Gastroesophageal sphincter (tissue), 3 donors: ENCODE measurements around the gene USP38.

Source experiments
- CTCF ChIP-seq, 4 experiments: fragments of 200-600 bp in 2 of 4; fragments of 450-650 bp in 2 of 4; sonication (generic) in 1 of 4; IDR thresholded peaks; one replicate each; pipeline ENCODE4 v1.5.1; 2017 to 2019; ENCODE audit warnings: antibody characterized with exemption in 4 of 4, mild to moderate bottlenecking in 2 of 4, moderate library complexity in 2 of 4
- POLR2AphosphoS5 ChIP-seq: sonication (generic); formaldehyde crosslinking; IDR thresholded peaks from one replicate; pipeline ENCODE4 v1.6.1; 2017; ENCODE audit warnings: antibody characterized with exemption

- no peak for TF ChIP-seq POLR2AphosphoS5
- TF ChIP-seq CTCF (IDR thresholded peaks at IDR 0.05) = no peak
Observed at GRCh38 chr4:143163614-143164013, 21.1 kb upstream of the USP38 start.
